NCI-H2107 treated with DMSO at 0.1 percent for 48 hours (cell line): ENCODE results near the gene SYF2.
"Not testable (repeated sequence)": the region's sequence is repeated elsewhere in the genome, so short reads cannot be mapped to it uniquely, and the experiment has no call there.

Source experiments
- DNase-seq: peaks from one replicate; lab custom pipeline; 2025; ENCODE audit not compliant: unreplicated experiment; lab: John Stamatoyannopoulos, UW

SYF2 gene

GRCh38 chr1:25232027-25232865 is at the start of gene SYF2:
SYF2 (minus strand) TSS chr1:25232502; CDS start chr1:25232467, 35 bp downstream.
- peak; percentile 96 for DNase-seq

GRCh38 chr1:25279693-25280111 is 47.4 kb upstream of the SYF2 start:
- DNase-seq = not testable (repeated sequence)

- DNase-seq = not testable (repeated sequence)
Measured at GRCh38 chr1:25278790-25279189, 46.5 kb upstream of the SYF2 start.

GRCh38 chr1:25278358-25278757 is 46.1 kb upstream of the SYF2 start:
- DNase-seq = not testable (repeated sequence)

- not testable (repeated sequence) for DNase-seq
Measured at GRCh38 chr1:25277295-25277694, 45.0 kb upstream of the SYF2 start.

- not testable (repeated sequence) for DNase-seq
Measured at GRCh38 chr1:25275648-25276047, 43.3 kb upstream of the SYF2 start.

GRCh38 chr1:25272238-25272637 is 39.9 kb upstream of the SYF2 start, which contains the start of gene RHD:
RHD (plus strand) TSS chr1:25272509; CDS start chr1:25272548, 39 bp downstream.
- DNase-seq = not testable (repeated sequence)

GRCh38 chr1:25268143-25268760 is 36.0 kb upstream of the SYF2 start:
- DNase-seq = not testable (repeated sequence)

GRCh38 chr1:25267288-25268142 is 35.2 kb upstream of the SYF2 start:
- peak; percentile 57 for DNase-seq

- not testable (repeated sequence) for DNase-seq
Measured at GRCh38 chr1:25266554-25267287, 34.4 kb upstream of the SYF2 start.

GRCh38 chr1:25260336-25260735 is 28.0 kb upstream of the SYF2 start:
- DNase-seq = not testable (repeated sequence)

GRCh38 chr1:25259813-25260212 is 27.5 kb upstream of the SYF2 start:
- not testable (repeated sequence) for DNase-seq

- no peak for DNase-seq
Measured at GRCh38 chr1:25257196-25257595, 24.9 kb upstream of the SYF2 start.

GRCh38 chr1:25256578-25256965 is 24.3 kb upstream of the SYF2 start:
- peak; percentile 54 for DNase-seq

GRCh38 chr1:25255706-25256577 is 23.6 kb upstream of the SYF2 start:
- no peak for DNase-seq

GRCh38 chr1:25253911-25254310 is 21.6 kb upstream of the SYF2 start:
- DNase-seq = no peak

GRCh38 chr1:25247829-25248754 is 15.8 kb upstream of the SYF2 start:
- DNase-seq = no peak

- peak; percentile 99 for DNase-seq
Measured at GRCh38 chr1:25247024-25247828, 14.9 kb upstream of the SYF2 start, which contains the start of gene RSRP1. RSRP1 (minus strand) TSS chr1:25247454; CDS start chr1:25246963, 491 bp downstream.
